Activated CD8-positive, alpha-beta T cell treated with anti-CD3 and anti-CD28 coated beads for 36 hours (primary cell): ENCODE results near the gene SLC16A7. TPM values are rescaled to one million over a fixed set of nuclear protein-coding genes. Genes with fewer than 3 reads are reported as not detected.

Source experiments
- ATAC-seq: fragments of 200-7000 bp; cut with Tn5 transposase; one replicate; pipeline ENCODE4 v1.10.0; 2021; ENCODE audit warnings: mild to moderate bottlenecking, moderate library complexity
- CTCF ChIA-PET: fragments of 350-600 bp; sonication (Branson Sonifier 250); formaldehyde crosslinking; loops from one replicate; lab custom pipeline; 2021; ENCODE audit warnings: antibody characterized with exemption; lab: Charles Lee
- POLR2A ChIA-PET: fragments of 350-600 bp; sonication (Branson Sonifier 250); formaldehyde crosslinking; loops from one replicate; lab custom pipeline; 2021; ENCODE audit warnings: antibody characterized with exemption; lab: Charles Lee
- DNase-seq: peaks from one replicate; pipeline ENCODE4 v3.0.0-alpha.2; 2020
- H3K27ac Mint-ChIP-seq: one replicate; pipeline ENCODE4 v1.8.0; 2021; ENCODE audit warnings: mild to moderate bottlenecking, mixed read lengths
- H3K27me3 Mint-ChIP-seq: one replicate; pipeline ENCODE4 v1.8.0; 2021; ENCODE audit warnings: mixed read lengths
- H3K36me3 Mint-ChIP-seq: one replicate; pipeline ENCODE4 v1.8.0; 2021; ENCODE audit warnings: low read depth, mixed read lengths
- H3K4me1 Mint-ChIP-seq: one replicate; pipeline ENCODE4 v1.8.0; 2021; ENCODE audit warnings: low read depth, mixed read lengths
- H3K4me3 Mint-ChIP-seq: one replicate; pipeline ENCODE4 v1.8.0; 2021; ENCODE audit warnings: mild to moderate bottlenecking, moderate library complexity, mixed read lengths
- H3K9me3 Mint-ChIP-seq: one replicate; pipeline ENCODE4 v1.8.0; 2021; ENCODE audit warnings: mixed read lengths
- CTCF ChIP-seq: fragments of 200-600 bp; IDR thresholded peaks from one replicate; pipeline ENCODE4 v1.8.0; 2022; ENCODE audit warnings: antibody characterized with exemption, mild to moderate bottlenecking
- intact Hi-C: fragments of 100-400 bp; cut with micrococcal nuclease; formaldehyde crosslinking; loops from one replicate; pipeline ENCODE4 v1.10.0; 2022
- total RNA-seq, 2 experiments: library from RNA; stranded (reverse); gene quantifications; one replicate each; pipeline ENCODE4 v1.2.3, GENCODE V29; 2021

Gene SLC16A7, protein sequence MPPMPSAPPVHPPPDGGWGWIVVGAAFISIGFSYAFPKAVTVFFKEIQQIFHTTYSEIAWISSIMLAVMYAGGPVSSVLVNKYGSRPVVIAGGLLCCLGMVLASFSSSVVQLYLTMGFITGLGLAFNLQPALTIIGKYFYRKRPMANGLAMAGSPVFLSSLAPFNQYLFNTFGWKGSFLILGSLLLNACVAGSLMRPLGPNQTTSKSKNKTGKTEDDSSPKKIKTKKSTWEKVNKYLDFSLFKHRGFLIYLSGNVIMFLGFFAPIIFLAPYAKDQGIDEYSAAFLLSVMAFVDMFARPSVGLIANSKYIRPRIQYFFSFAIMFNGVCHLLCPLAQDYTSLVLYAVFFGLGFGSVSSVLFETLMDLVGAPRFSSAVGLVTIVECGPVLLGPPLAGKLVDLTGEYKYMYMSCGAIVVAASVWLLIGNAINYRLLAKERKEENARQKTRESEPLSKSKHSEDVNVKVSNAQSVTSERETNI
- 10 to 100 TPM; 21.0 to 21.4 TPM for total RNA-seq

- peaks cover 51% of the 10 kb centered on the region for H3K4me1 Mint-ChIP-seq
- DNase-seq (peak; percentile 87), ATAC-seq (peak; percentile 50)
- CTCF ChIA-PET = interaction anchor here (0.7 to 0.9 kb wide), 3 partner anchors 40 to 212 kb away, joined by 3 read pairs; no protein-coding TSS in a partner anchor
- peak within 1 kb of the TSS; percentile 98 for H3K27ac Mint-ChIP-seq
- intact Hi-C loops = loop anchor here (10.0 kb wide), 1 partner anchor 191 kb away; no protein-coding TSS in a partner anchor
- POLR2A ChIA-PET = interaction anchor here (0.6 to 1.7 kb wide), 12 partner anchors 9 to 176 kb away, joined by 3 to 7 read pairs (median 3); no protein-coding TSS in a partner anchor
- no peaks in the 10 kb centered on the region for H3K27me3 Mint-ChIP-seq
- no peaks in the 10 kb centered on the region for H3K9me3 Mint-ChIP-seq
- H3K36me3 Mint-ChIP-seq = peaks cover 33% of the 10 kb centered on the region
- H3K4me3 Mint-ChIP-seq = peak within 1 kb of the TSS; percentile 85
- no peak for TF ChIP-seq CTCF
Observed at GRCh38 chr12:59595883-59596540, at the start of gene SLC16A7. TSS of gene SLC16A7 (plus strand) at chr12:59596029. CDS start at chr12:59704802, 108,773 bp downstream.

- POLR2A ChIA-PET = no interaction called here
- no peak for ATAC-seq
Observed at GRCh38 chr12:59548930-59549329, 46.9 kb upstream of the SLC16A7 start.

GRCh38 chr12:59559696-59560095 lies 36.1 kb upstream of the SLC16A7 start:
- Mint-ChIP-seq H3K9me3 (no peaks in the 10 kb centered on the region), H3K27me3 (no peaks in the 10 kb centered on the region), H3K36me3 (no peaks in the 10 kb centered on the region), H3K27ac (no peak overlapping the region), H3K4me1 (no peaks in the 10 kb centered on the region), H3K4me3 (no peak overlapping the region)
- no peak for ATAC-seq
- no peak for DNase-seq
- intact Hi-C loops = no loop called here
- ChIA-PET CTCF (no interaction called here), POLR2A (no interaction called here)
- TF ChIP-seq CTCF = no peak

More at GRCh38 chr12:59548930-59549329, 46.9 kb upstream of the SLC16A7 start:
- intact Hi-C loops = no loop called here
- CTCF ChIA-PET = no interaction called here
- H3K27me3 Mint-ChIP-seq = no peaks in the 10 kb centered on the region
- no peaks in the 10 kb centered on the region for H3K36me3 Mint-ChIP-seq
- H3K4me1 Mint-ChIP-seq = peaks cover 12% of the 10 kb centered on the region
- TF ChIP-seq CTCF = no peak
- no peak overlapping the region for H3K4me3 Mint-ChIP-seq
- no peak for DNase-seq
- H3K27ac Mint-ChIP-seq = no peak overlapping the region
- no peaks in the 10 kb centered on the region for H3K9me3 Mint-ChIP-seq

DNA sequence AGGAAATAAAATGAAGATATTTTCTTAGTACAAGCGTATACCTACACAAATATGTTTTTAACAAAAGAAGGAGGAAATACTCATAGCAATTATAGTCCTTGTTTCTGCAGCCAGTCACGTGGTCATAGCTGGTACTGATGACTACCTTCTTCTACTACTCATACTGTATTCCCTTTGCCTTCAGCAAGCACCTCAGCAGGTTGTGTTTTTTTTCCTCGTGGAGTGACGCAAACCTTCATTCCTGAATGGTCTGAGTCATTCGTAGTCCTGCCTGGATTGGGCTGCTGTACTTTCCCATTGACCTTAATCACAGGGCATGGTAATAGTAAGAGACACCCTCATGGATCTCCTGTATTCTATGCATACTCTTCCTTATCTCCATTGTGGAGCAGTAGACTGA lies 25.7 kb upstream of the SLC16A7 start:
- POLR2A ChIA-PET = no interaction called here
- H3K9me3 Mint-ChIP-seq = no peaks in the 10 kb centered on the region

More for the DNA sequence above, 25.7 kb upstream of the SLC16A7 start:
- no peaks in the 10 kb centered on the region for H3K36me3 Mint-ChIP-seq
- H3K4me1 Mint-ChIP-seq = no peaks in the 10 kb centered on the region
- DNase-seq = no peak
- no peak for ATAC-seq
- no peak overlapping the region for H3K27ac Mint-ChIP-seq
- no peak overlapping the region for H3K4me3 Mint-ChIP-seq
- CTCF ChIA-PET = no interaction called here
- peaks cover 1% of the 10 kb centered on the region for H3K27me3 Mint-ChIP-seq
- intact Hi-C loops = no loop called here
- TF ChIP-seq CTCF = no peak
